Dendritic cell treated with granulocyte-macrophage colony-stimulating factor and Interleukin-4, amounts not matched to agents 40 ng/mL and 50 ng/mL, for 4 days (primary cell): Measurements from ENCODE around the gene CHEK2.
"Not testable (repeated sequence)": the region's sequence is repeated elsewhere in the genome, so short reads cannot be mapped to it uniquely, and the experiment has no call there.

ENCODE experiments used
- H3K27ac Mint-ChIP-seq: one replicate; pipeline ENCODE4 v1.8.0; 2022; ENCODE audit warnings: mild to moderate bottlenecking, mixed read lengths
- H3K27me3 Mint-ChIP-seq: one replicate; pipeline ENCODE4 v1.8.0; 2022; ENCODE audit warnings: mild to moderate bottlenecking, mixed read lengths
- H3K36me3 Mint-ChIP-seq: one replicate; pipeline ENCODE4 v1.8.0; 2022; ENCODE audit warnings: low read depth, mixed read lengths
- H3K4me1 Mint-ChIP-seq: one replicate; pipeline ENCODE4 v1.8.0; 2022; ENCODE audit warnings: low read depth, mixed read lengths
- H3K4me3 Mint-ChIP-seq: one replicate; pipeline ENCODE4 v1.8.0; 2022; ENCODE audit warnings: mild to moderate bottlenecking, moderate library complexity, mixed read lengths
- H3K9me3 Mint-ChIP-seq: one replicate; pipeline ENCODE4 v1.8.0; 2022; ENCODE audit warnings: mixed read lengths
- intact Hi-C: fragments of 100-400 bp; cut with micrococcal nuclease; formaldehyde crosslinking; loops from one replicate; pipeline ENCODE4 v1.15.0; 2022

The CHEK2 gene

DNA sequence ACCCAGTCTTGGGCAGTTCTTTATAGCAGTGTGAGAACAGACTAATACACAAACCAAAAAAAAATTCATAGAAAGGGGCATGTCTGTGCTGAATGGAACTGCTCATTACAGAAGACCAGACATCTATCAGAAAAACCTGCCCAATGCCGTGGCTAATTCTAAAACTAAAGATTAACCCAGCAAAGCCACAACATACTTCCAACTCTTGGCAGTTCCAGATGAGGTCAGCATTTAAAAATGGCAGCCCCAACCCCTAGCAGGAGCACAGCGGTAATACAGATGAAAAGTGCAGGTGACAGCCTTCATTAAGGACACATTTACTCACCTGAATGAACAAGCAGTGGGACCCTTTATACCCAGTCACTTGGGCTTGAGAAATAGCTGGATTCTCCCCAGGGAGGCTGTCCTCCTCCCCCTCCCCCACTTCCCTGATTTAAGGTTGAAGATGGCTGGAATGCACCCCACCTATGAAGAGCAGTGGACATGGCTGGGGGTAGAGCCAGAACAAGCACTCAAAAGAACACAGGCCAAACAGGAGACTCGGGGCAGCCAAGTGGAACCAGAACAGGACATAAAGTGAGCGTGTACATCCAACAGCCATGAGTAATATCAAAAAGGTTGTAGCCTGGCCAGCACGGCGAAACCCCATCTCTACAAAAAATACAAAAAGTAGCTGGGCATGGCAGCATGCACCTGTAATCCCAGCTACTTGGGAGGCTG is 48.4 kb downstream of the CHEK2 start:
- H3K4me1 Mint-ChIP-seq, H3K9me3 Mint-ChIP-seq, H3K27ac Mint-ChIP-seq, intact Hi-C loops, H3K27me3 Mint-ChIP-seq, H3K4me3 Mint-ChIP-seq: not testable (repeated sequence)
- H3K36me3 Mint-ChIP-seq: peaks cover 92% of the 10 kb centered on the region

DNA sequence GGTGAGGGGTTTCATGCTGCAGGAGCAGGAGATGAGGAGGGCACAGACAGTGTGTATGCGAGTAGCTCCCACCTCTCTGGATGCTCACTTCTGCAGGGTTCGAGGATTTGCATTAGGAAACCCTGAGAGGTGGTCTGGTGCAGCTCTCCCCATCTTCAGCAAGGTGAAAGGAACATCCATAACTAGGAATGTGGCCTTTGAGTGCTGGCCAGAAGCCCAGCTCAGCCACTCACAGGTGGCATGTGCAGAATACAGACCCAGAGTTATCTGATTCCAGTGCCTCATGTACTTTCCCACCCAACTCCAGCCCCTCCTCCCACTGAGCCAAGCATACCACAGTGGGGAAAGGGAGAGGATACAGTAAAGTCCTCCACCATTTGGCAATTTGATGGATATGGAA is 51.8 kb downstream of the CHEK2 start:
- H3K4me1 Mint-ChIP-seq, H3K4me3 Mint-ChIP-seq, H3K27ac Mint-ChIP-seq, H3K9me3 Mint-ChIP-seq, H3K27me3 Mint-ChIP-seq, intact Hi-C loops: not testable (repeated sequence)
- peaks cover 98% of the 10 kb centered on the region for H3K36me3 Mint-ChIP-seq

DNA sequence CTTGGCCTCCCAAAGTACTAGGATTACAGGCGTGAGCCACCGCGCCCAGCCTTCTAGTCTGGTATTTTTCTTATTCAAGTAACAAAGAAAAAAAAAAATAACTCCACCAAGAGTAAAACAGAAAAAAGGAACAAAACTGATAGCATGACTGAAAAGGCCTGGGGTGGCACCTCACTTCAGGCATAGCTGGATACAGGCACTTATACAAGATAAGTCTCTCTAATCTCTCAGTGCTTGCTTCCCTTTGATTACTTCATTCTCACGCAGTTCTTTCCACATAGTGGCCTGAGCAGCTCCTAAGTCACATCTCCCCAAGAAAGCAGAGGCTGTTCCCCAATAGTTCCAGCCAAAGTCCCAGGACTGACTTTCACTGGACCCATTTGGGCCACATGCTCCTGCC is 58.7 kb downstream of the CHEK2 start:
- intact Hi-C loops, H3K9me3 Mint-ChIP-seq, H3K27ac Mint-ChIP-seq, H3K4me3 Mint-ChIP-seq: not testable (repeated sequence)
- Mint-ChIP-seq H3K4me1 (peaks cover 13% of the 10 kb centered on the region), H3K27me3 (peaks cover 35% of the 10 kb centered on the region), H3K36me3 (peaks cover 39% of the 10 kb centered on the region)

DNA sequence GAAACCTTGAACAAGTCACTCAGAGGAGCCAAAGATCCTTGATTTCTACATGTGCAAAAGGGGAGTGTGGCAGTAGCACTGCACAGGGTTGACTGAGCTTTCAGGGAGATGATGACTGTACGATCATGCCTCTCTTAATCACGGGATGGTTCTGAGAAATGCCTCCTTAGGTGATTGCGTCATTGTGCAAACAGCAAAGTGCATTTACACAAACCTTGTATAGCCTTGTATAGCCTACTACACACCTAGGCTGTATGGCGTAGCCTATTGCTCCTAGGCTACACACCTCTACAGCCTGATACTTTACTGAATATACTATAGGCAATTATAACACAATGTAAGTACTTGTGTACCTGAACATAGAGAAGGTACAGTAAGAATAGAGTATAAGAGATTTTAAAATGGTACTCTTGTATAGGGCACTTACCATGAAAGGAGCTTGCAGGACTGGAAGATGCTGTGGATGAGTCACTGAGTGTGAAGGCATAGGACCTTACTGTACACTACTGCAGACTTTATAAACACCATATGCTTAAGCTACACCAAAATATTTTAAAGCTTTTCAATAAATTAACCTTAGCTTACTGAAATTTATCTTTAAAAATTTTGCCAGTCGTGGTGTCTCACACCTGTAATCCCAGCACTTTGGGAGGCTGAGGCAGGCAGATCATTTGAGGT is 60.7 kb downstream of the CHEK2 start:
- intact Hi-C loops, H3K27ac Mint-ChIP-seq, H3K9me3 Mint-ChIP-seq, H3K4me3 Mint-ChIP-seq: not testable (repeated sequence)
- peaks cover 48% of the 10 kb centered on the region for H3K27me3 Mint-ChIP-seq
- peaks cover 13% of the 10 kb centered on the region for H3K4me1 Mint-ChIP-seq
- peaks cover 19% of the 10 kb centered on the region for H3K36me3 Mint-ChIP-seq

GRCh38 chr22:28679611-28680287 is 61.9 kb downstream of the CHEK2 start, which contains the start of gene TTC28:
Gene TTC28 (minus strand): TSS chr22:28679840. CDS start chr22:28679723, 117 bp downstream.
- H3K36me3 Mint-ChIP-seq: not testable (repeated sequence)
- peaks cover 60% of the 10 kb centered on the region for H3K27me3 Mint-ChIP-seq
- peak within 1 kb of the TSS; percentile 79 for H3K27ac Mint-ChIP-seq

DNA sequence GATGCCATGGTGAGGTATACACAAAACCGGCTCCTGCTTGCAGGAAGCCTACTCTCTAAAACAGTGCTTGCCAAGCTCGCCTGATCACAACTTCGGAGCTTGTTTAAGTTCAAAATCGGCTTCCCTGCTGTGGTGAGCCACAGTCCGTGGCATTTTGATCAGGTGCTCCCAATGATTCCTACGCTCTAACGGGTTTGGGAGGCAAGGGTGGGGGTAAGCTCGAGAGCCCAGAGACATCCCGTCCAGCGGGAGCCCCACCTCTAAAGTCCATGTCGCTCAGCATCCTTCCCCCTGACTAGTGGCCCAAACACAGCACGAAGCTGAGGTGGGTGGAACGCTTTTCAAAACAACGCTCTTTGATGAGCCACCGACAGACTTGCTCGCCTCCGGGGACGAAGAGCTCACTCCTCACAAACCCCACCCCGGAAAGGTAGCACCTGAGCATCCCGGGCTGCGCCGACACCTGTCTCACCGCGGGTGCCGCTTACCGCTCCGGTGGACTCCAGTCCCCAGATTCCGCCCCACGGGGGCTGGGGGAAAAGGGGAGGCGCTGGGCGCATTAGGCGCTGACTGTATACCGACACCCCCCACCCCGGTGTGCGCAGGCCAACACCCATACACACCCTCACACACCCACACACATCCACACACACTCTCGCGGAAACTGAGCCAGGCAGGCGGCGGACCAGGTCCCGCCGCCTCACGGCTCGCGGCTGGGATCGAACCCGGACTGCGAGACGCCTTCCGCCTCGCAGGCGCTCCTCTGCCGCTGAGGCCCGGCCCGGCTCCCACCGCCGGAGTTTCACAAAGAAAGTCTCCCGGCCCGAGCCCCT is 62.6 kb downstream of the CHEK2 start:
- H3K4me3 Mint-ChIP-seq: peak overlapping the region; percentile 86
- peaks cover 67% of the 10 kb centered on the region for H3K27me3 Mint-ChIP-seq
- H3K4me1 Mint-ChIP-seq: peaks cover 25% of the 10 kb centered on the region
- intact Hi-C loops, H3K9me3 Mint-ChIP-seq, H3K36me3 Mint-ChIP-seq: not testable (repeated sequence)
- peak overlapping the region; percentile 79 for H3K27ac Mint-ChIP-seq

More at GRCh38 chr22:28679611-28680287, 61.9 kb downstream of the CHEK2 start, which contains the start of gene TTC28:
- intact Hi-C loops, H3K9me3 Mint-ChIP-seq: not testable (repeated sequence)
- peak within 1 kb of the TSS; percentile 86 for H3K4me3 Mint-ChIP-seq
- peaks cover 18% of the 10 kb centered on the region for H3K4me1 Mint-ChIP-seq

DNA sequence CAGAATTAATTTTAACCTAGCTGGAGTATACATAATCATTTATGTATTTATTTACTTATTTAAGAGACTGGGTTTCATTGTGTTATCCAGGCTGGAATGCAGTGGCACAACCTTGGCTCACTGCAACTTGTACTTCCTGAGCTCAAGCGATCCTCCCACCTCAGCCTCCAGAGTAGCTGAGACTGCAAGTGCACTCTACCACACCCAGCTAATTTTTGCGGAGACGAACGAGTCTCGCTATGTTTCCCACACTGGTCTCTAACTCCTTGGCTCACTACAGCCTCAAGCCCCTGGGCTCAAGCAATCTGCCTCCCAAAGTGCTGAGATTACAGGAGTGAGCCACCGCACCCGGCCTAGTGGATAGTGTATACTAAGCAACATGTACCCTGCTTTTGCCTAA is 63.5 kb downstream of the CHEK2 start:
- H3K36me3 Mint-ChIP-seq, H3K9me3 Mint-ChIP-seq, H3K4me3 Mint-ChIP-seq, H3K27ac Mint-ChIP-seq, intact Hi-C loops: not testable (repeated sequence)
- Mint-ChIP-seq H3K4me1 (peaks cover 27% of the 10 kb centered on the region), H3K27me3 (peaks cover 73% of the 10 kb centered on the region)

- Mint-ChIP-seq H3K27ac (no peak overlapping the region), H3K27me3 (peaks cover 69% of the 10 kb centered on the region), H3K4me3 (no peak overlapping the region), H3K36me3 (no peaks in the 10 kb centered on the region), H3K4me1 (peaks cover 24% of the 10 kb centered on the region), H3K9me3 (no peaks in the 10 kb centered on the region)
- intact Hi-C loops: no loop called here
These were observed 67.5 kb downstream of the CHEK2 start for GRCh38 chr22:28674121-28674563.

DNA sequence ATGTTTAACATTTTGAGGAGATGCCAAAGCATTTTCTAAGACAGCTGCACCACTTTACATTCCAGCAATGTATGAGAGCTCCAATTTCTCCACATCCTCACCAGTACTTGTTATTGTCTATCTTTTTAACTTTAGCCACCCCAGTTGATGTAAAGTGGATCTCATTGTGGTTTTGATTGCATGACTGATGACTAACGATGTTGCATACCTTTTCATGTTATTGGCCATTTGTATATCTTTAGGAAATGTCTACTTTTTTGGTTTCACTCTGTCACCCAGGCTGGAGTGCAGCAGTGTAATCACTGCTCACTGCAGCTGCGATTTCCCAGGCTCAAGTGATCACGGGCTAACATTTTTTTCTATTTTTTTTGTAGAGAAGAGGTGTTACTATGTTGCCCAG is 70.9 kb downstream of the CHEK2 start:
- intact Hi-C loops: no loop called here

GRCh38 chr22:28670161-28670560 is 71.5 kb downstream of the CHEK2 start:
- peaks cover 37% of the 10 kb centered on the region for H3K27me3 Mint-ChIP-seq
- no peak overlapping the region for H3K27ac Mint-ChIP-seq
- intact Hi-C loops: no loop called here
- no peak overlapping the region for H3K4me3 Mint-ChIP-seq
- H3K36me3 Mint-ChIP-seq: no peaks in the 10 kb centered on the region
- no peaks in the 10 kb centered on the region for H3K9me3 Mint-ChIP-seq
- H3K4me1 Mint-ChIP-seq: peaks cover 18% of the 10 kb centered on the region

More for the DNA sequence above, 70.9 kb downstream of the CHEK2 start:
- Mint-ChIP-seq H3K9me3 (no peaks in the 10 kb centered on the region), H3K36me3 (no peaks in the 10 kb centered on the region), H3K27ac (no peak overlapping the region), H3K4me1 (peaks cover 20% of the 10 kb centered on the region), H3K27me3 (peaks cover 43% of the 10 kb centered on the region), H3K4me3 (no peak overlapping the region)

- intact Hi-C loops: no loop called here
- H3K36me3 Mint-ChIP-seq: no peaks in the 10 kb centered on the region
- no peaks in the 10 kb centered on the region for H3K9me3 Mint-ChIP-seq
These were observed 72.2 kb downstream of the CHEK2 start for GRCh38 chr22:28669387-28669786.

GRCh38 chr22:28663569-28663942 is 78.1 kb downstream of the CHEK2 start:
- H3K36me3 Mint-ChIP-seq, H3K4me3 Mint-ChIP-seq, intact Hi-C loops, H3K9me3 Mint-ChIP-seq, H3K4me1 Mint-ChIP-seq, H3K27ac Mint-ChIP-seq: not testable (repeated sequence)
- peaks cover 11% of the 10 kb centered on the region for H3K27me3 Mint-ChIP-seq

More at GRCh38 chr22:28669387-28669786, 72.2 kb downstream of the CHEK2 start:
- Mint-ChIP-seq H3K4me3 (no peak overlapping the region), H3K27ac (no peak overlapping the region), H3K27me3 (peaks cover 30% of the 10 kb centered on the region), H3K4me1 (peaks cover 12% of the 10 kb centered on the region)

DNA sequence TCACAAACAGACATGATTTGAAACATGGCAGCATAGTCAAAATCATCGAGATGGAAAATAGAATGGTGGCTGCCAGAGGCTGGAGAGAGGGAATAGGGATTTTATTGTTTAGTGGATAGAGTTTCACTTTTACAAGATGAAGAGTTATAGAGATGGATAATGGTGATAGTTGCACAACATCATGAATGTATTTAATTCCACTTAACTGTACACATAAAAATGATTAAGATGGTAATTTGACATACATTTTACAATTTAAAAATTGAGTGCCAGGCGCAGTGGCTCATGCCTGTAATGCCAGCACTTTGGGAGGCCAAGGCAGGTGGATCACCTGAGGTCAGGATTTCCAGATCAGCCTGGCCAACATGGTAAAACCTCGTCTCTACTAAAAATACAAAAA is 83.2 kb downstream of the CHEK2 start:
- Mint-ChIP-seq H3K9me3 (no peaks in the 10 kb centered on the region), H3K27ac (no peak overlapping the region), H3K4me3 (no peak overlapping the region), H3K27me3 (peaks cover 13% of the 10 kb centered on the region), H3K4me1 (no peaks in the 10 kb centered on the region), H3K36me3 (no peaks in the 10 kb centered on the region)
- intact Hi-C loops: no loop called here
